Measurements from ENCODE around the gene ZMYM4. TPM values are rescaled to one million over a fixed set of nuclear protein-coding genes. Genes with fewer than 3 reads are reported as not detected.
"Not testable (repeated sequence)": the region's sequence is repeated elsewhere in the genome, so short reads cannot be mapped to it uniquely, and the experiment has no call there.

The ZMYM4 gene
- polyA plus RNA-seq, 12 donors, result 27.4 to 63.3 (median 44.2) TPM; not detected in 1

- no peak for DNase-seq
Measured at GRCh38 chr1:35320937-35321336, 52.4 kb downstream of the ZMYM4 start.

DNA sequence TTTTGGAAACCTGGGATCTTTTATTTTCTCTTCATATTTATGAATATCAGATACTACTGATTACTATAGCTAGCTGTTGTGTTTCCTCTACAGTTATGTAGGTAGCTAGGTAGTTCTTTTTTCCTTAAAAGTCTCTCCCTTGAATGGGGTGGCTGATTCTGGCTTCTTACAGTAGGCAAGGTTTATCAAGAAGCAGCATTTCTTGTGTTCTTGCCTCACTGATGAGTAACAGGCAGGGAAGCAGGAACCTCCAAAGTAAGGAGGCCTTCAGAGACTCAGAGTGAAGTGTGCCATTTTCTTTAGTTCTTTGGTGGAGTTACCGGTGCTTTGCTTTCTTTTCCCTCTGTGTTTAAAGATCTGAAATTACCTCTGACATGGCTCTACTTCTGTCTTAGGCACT, 56.0 kb downstream of the ZMYM4 start:
- no peak for DNase-seq

GRCh38 chr1:35326246-35326866, 57.8 kb downstream of the ZMYM4 start:
- DNase-seq, result no peak

GRCh38 chr1:35331618-35332017, 63.1 kb downstream of the ZMYM4 start:
- DNase-seq, result not testable (repeated sequence)

GRCh38 chr1:35334485-35334884, 66.0 kb downstream of the ZMYM4 start:
- no peak for DNase-seq

- DNase-seq, result no peak
Measured at GRCh38 chr1:35340519-35340918, 72.0 kb downstream of the ZMYM4 start.

- no peak for DNase-seq
Measured at GRCh38 chr1:35345439-35345981, 77.0 kb downstream of the ZMYM4 start.

GRCh38 chr1:35350872-35351271, 82.4 kb downstream of the ZMYM4 start:
- no peak for DNase-seq

DNA sequence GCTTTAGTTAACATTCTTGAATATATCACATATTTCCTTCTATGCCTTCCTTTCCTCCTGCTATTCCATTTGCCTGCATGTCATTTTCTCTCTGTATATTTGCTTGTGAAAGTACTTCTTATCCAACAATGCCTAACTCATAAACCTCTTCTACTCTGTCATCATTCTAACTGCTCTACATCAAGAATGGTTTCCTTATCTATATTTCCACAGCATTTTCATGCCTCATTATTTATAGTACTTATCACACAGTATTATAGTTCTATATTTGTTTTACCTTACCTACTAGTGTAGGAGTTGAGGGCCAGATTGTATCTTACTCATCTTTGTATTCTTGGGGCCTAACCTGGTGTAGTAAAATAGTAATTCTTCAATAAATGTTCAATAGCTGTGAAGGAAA, 91.5 kb downstream of the ZMYM4 start:
- DNase-seq, result no peak

GRCh38 chr1:35361638-35362037, 93.1 kb downstream of the ZMYM4 start:
- DNase-seq, result no peak

DNA sequence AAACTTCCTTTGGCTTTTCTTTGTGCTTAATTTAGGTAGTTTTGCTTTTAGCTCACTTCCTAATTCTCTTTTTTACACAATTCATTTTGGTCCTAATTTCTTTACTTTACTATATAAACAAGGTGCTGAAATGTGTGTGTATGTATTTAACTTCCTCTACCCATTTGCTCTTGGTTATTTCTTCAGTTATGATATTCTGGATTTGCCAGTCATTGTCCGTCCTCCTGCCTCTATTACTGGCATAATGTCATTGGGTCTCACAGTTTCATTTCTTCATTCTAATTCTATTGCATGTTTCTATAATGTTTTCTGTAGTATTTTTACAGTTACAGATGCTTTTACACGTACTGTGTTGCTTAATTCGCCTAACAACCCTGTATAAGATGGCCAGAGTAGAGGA, 96.2 kb downstream of the ZMYM4 start:
- no peak for DNase-seq

DNA sequence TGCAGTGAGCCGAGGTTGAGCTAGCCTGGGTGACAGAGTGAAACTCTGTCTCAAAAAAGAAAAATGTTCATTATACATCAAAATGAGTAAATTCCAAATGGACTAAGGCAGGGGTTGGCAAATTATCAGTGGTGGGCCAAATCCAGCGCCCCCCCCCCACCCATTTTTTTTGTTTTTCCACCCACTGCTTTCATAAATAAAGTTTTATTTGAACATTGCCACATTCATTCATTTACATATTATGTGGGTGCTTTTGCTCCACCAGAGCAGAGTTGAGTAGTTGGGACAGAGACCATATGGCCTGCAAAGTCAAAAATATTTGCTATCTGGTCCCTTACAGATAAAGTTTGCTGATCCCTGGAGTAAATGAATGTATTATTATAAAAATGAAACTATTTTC, 99.4 kb downstream of the ZMYM4 start:
- DNase-seq, result no peak

DNA sequence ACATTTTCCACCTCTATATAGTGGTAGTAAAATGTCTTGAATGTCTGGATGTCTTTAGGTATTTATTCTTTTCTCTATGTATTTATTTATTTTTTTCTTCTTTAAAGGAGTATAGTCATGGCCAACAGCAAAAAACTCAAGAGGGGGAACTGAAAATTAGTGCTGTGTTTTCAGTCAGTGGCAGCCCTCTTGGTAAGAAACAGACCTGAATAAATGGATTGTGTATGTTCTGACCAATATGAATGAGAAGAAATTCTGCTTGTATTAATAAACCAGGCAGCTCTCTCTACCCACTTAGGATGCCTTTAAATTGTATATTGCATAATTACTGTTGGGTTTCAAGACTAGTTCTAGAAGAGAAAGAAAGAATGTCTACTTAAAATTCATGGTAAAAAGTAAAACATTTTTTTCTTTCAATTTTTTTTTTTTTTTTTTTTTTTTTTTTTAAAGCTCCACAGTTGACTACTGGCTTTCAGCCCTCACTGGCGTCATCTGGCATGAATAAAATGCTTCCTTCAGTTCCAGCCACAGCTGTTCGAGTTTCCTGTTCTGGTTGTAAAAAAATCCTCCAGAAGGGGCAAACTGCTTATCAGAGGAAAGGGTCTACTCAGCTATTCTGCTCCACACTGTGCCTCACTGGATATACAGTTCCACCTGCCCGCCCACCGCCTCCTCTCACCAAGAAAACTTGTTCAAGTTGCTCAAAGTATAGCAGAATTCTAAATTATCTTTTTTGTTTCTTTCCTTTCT, 101.6 kb downstream of the ZMYM4 start:
- DNase-seq, result peak; percentile 89

DNA sequence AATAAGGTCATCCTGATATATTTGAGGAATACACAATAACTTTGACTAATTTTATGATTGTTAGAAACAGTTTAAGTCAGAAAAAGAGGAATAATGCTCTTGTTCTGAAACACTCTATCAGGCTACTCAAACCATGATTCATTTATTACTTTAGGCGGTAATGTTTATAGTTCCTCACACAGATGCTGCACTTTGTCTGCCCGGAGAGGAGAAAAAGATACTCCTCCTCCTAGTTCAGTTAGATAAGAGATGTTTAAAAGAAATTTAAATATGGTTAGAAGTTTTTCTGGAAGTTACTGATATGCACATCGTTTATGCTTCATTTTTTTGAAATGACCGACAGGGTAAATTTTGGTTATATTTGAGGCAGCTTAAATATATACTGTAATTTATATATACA, 103.0 kb downstream of the ZMYM4 start:
- no peak for DNase-seq

GRCh38 chr1:35377555-35377954, 109.0 kb downstream of the ZMYM4 start:
- DNase-seq, result no peak

DNA sequence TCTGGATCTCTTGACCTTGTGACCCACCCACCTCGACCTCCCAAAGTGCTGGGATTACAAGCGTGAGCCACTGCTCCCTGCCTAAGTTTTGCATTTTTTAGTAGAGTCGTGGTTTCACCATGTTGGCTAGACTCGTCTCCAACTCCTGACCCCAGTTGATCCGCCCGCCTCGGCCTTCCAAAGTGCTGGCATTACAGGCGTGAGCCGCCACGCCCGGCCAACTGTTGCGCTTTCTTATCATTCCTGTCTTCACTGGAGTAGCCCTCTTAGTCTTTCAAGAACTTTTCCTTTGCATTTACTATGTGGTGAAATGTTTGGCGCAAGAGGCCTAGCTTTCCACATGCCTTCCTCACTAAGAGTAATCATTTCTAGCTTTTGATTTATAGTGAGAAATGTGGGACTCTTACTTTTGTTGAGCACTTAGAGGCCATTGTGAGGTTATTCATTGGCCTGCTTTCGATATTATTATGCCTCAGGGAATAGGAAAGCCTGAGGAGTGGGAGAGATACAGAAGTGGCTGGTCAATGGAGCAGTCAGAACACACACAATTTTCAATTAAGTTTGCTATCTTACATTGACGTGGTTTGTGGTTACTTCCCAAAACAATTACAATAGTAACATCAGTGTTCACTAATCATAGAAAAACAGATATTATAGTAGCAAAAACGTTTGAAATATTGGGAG, 111.0 kb downstream of the ZMYM4 start:
- DNase-seq, result no peak

DNA sequence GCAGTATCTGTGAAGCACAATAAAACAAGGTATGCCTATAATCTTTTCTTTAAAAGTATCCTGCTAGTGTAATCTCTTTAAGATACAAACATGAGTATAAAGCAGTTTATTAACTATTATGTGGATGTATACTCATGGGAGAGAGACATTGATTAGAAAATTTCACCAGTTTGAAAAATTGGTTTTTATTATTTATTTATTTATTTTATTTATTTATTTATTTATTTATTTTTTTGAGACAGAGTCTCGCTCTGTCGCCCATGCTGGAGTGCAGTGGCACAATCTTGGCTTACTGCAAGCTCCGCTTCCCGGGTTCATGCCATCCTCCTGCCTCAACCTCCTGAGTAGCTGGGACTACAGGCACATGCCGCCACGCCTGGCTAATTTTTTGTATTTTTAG, 111.6 kb downstream of the ZMYM4 start:
- not testable (repeated sequence) for DNase-seq

DNA sequence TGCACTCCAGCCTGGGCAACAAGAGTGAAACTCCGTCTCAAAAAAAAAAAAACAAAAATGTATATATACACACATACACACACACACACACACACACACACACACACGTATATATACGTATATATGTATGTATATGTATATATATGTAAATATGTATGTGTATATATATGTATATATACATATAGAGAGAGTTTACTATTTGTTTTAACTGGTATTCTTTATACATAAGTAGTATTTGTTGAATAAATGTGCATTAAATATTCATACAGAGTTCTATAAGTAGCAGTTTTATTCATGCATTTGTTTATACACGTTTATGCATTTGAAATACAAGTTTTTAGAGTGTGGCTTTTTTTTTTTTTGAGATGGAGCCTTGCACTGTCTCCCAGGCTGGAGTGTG, 113.6 kb downstream of the ZMYM4 start:
- no peak for DNase-seq

GRCh38 chr1:35386290-35386689, 117.8 kb downstream of the ZMYM4 start:
- DNase-seq, result no peak

DNA sequence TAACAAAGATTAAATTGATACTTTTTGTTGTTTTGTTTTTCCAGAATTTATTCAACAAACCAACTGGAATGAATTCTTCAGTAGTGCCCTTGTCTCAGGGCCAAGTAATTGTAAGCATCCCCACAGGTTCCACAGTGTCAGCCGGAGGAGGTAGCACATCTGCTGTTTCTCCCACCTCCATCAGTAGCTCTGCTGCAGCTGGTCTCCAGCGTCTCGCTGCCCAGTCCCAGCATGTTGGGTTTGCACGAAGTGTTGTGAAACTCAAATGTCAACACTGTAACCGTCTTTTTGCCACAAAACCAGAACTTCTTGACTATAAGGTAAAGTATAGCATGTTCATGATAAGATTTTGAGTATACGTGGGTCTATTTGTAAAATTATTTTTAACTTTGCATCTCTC, 118.5 kb downstream of the ZMYM4 start:
- DNase-seq, result no peak

DNA sequence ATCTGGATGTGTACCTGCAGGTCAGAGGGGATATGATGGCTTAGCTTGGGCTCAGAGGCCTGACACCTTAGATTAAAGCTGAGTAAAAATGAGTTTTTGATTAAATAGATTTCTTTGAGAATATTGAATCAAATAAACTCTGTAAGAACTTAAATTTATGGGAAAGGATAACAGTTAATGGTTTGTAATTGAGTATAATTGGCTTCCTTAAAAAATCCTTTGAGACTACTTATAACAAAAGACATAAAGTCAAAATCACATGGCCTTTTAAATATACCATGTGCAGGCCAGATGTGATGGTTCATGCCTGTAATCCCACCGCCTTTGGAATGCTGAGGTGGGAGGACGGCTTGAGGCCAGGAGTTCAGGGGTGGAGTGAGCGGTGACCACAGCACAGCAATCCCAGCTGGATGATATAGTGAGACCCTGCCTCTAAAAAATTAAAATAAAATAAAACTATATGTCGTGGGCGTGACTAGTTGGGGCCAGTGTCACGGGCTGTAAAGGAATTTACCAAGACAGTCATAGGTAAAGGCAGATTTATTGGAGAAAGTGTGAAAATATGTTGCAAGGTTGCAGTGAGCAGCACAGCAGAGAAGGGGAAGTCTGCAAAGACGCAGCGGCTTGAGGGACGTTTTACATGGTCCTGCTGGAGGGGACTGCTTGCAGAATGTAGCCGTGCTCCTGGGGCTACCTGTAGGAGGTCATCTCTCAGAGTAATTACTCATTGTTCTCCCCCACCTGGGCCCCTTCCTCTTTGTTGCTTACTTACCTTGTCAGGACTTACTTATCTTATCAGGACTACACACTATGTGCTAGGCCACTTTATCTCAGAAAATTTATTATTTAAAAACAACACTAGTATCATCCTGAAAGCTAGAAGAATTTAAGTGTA, 122.3 kb downstream of the ZMYM4 start:
- DNase-seq, result no peak

DNA sequence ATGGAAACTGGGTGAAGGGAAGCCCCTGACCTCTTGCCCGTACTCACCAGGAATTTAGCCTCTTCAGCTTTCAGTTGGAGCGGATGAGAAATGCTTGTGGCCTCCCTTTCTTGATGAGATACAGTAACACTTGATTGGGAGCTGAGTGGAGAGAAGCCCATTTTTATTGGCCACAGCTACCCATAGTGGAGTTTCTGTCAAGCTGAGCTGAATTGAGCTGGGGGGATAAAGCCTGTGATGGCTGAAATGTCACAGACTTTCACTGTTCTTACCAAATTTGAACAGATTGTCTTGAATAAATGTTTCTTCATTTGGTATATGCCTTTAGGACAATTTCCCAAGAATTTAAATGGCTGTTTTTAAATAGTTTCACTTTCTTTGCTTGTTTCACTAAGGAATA, 125.9 kb downstream of the ZMYM4 start:
- no peak for DNase-seq

Measured in muscle of arm (tissue), 12 donors.